H1 (cell line): ENCODE results near the gene MPZL3. TPM values are rescaled to one million over a fixed set of nuclear protein-coding genes. Genes with fewer than 3 reads are reported as not detected.

ENCODE experiments used
- CTCF ChIA-PET: fragments of 300-600 bp; sonication (Branson Sonifier 250); formaldehyde crosslinking; loops from one replicate; lab custom pipeline; 2021; ENCODE audit not compliant: partially characterized antibody; lab: Charles Lee
- POLR2A ChIA-PET: fragments of 300-600 bp; sonication (Branson Sonifier 250); formaldehyde crosslinking; loops from one replicate; lab custom pipeline; 2021; ENCODE audit warnings: inconsistent platforms; ENCODE audit not compliant: partially characterized antibody; lab: Charles Lee
- DNase-seq, 2 experiments: peaks; one replicate each; pipeline versions ENCODE4 v3.0.0 to v3.0.0-alpha.2; 2010 to 2022; ENCODE audit warnings: low spot score in 2 of 2, low read depth in 1 of 2, mixed read lengths in 1 of 2
- FAIRE-seq: peaks from 2 replicates; lab custom pipeline; 2011; peaks lifted over from hg19 to GRCh38; lab: Jason Lieb, UNC
- H2AFZ ChIP-seq: 2 replicates; pipeline ENCODE4 v1.8.1; 2012; ENCODE audit warnings: low read length, inconsistent platforms
- H2AK5ac ChIP-seq: 2 replicates; pipeline ENCODE4 v1.6.1; 2013; ENCODE audit warnings: low read depth, low read length
- H2BK120ac ChIP-seq: replicated peaks from 2 replicates; pipeline ENCODE3; 2013; ENCODE audit warnings: low read depth, low read length, inconsistent platforms
- H2BK12ac ChIP-seq: 2 replicates; pipeline ENCODE4 v1.6.1; 2013; ENCODE audit warnings: low read depth, low read length
- H2BK15ac ChIP-seq: 2 replicates; pipeline ENCODE4 v1.6.1; 2013; ENCODE audit warnings: low read length
- H2BK20ac ChIP-seq: 2 replicates; pipeline ENCODE4 v1.6.1; 2013; ENCODE audit warnings: low read length
- H2BK5ac ChIP-seq: 2 replicates; pipeline ENCODE4 v1.6.1; 2013; ENCODE audit warnings: low read depth, low read length
- H3K14ac ChIP-seq: 2 replicates; pipeline ENCODE4 v1.6.1; 2013; ENCODE audit warnings: inconsistent platforms; ENCODE audit not compliant: insufficient read length
- H3K18ac ChIP-seq: 2 replicates; pipeline ENCODE4 v1.6.1; 2013; ENCODE audit warnings: low read length; ENCODE audit errors: extremely low read depth
- H3K23ac ChIP-seq: 2 replicates; pipeline ENCODE4 v1.6.1; 2013; ENCODE audit warnings: inconsistent platforms; ENCODE audit not compliant: insufficient read length
- H3K23me2 ChIP-seq: 2 replicates; pipeline ENCODE4 v1.6.1; 2013; ENCODE audit warnings: low read depth, low read length
- H3K27ac ChIP-seq: 2 replicates; pipeline ENCODE4 v1.6.1; 2011; ENCODE audit warnings: low read depth, low read length, inconsistent platforms
- H3K27me3 ChIP-seq, 4 experiments: replicated peaks in 1 of 4; 1 replicate in 1 of 4; 2 replicates in 3 of 4; pipeline versions ENCODE4 v1.6.1 to v1.8.1; 2011 to 2013; ENCODE audit warnings: low read length in 3 of 4, mild to moderate bottlenecking in 3 of 4, inconsistent platforms in 2 of 4, mixed read lengths in 2 of 4, moderate library complexity in 1 of 4; ENCODE audit not compliant: control insufficient read depth in 3 of 4, insufficient read depth in 3 of 4; ENCODE audit errors: extremely low read depth in 1 of 4
- H3K36me3 ChIP-seq, 4 experiments: 2 replicates each; pipeline versions ENCODE4 v1.6.1 to v1.8.1; 2011 to 2013; ENCODE audit warnings: mild to moderate bottlenecking in 4 of 4, low read length in 3 of 4, moderate library complexity in 2 of 4, control low read depth in 1 of 4, inconsistent platforms in 1 of 4; ENCODE audit not compliant: insufficient read depth in 4 of 4, control insufficient read depth in 2 of 4
- H3K4ac ChIP-seq: replicated peaks from 2 replicates; pipeline ENCODE3; 2013; ENCODE audit warnings: low read length, low read depth, mixed read lengths, inconsistent platforms; ENCODE audit not compliant: insufficient read length
- H3K4me1 ChIP-seq, 4 experiments: replicated peaks in 1 of 4; 1 replicate in 1 of 4; 2 replicates in 3 of 4; pipeline versions ENCODE4 v1.6.1 to v1.8.1; 2011 to 2013; ENCODE audit warnings: low read length in 3 of 4, inconsistent platforms in 2 of 4, mixed read lengths in 1 of 4; ENCODE audit not compliant: insufficient read depth in 4 of 4, control insufficient read depth in 3 of 4
- H3K4me2 ChIP-seq, 2 experiments: 2 replicates each; pipeline versions ENCODE4 v1.6.1 to v1.8.1; 2011 to 2013; ENCODE audit warnings: low read depth in 2 of 2, low read length in 2 of 2, control low read depth in 1 of 2, inconsistent platforms in 1 of 2, mild to moderate bottlenecking in 1 of 2; ENCODE audit not compliant: insufficient read depth in 1 of 2
- H3K4me3 ChIP-seq, 4 experiments: fragments of 200-600, 300-600 bp in 1 of 4; sonication (generic), shearing (Covaris generic), sonication (Bioruptor Twin) in 1 of 4; 2 replicates each; pipeline versions ENCODE4 v1.5.1 to v1.8.1; 2011 to 2016; ENCODE audit warnings: low read length in 4 of 4, low read depth in 3 of 4, control low read depth in 2 of 4, inconsistent platforms in 2 of 4, mild to moderate bottlenecking in 2 of 4, mixed read lengths in 1 of 4, moderate library complexity in 1 of 4; ENCODE audit not compliant: insufficient read depth in 2 of 4; ENCODE audit errors: extremely low read depth in 1 of 4
- H3K56ac ChIP-seq: replicated peaks from 2 replicates; pipeline ENCODE3; 2013; ENCODE audit warnings: low read depth, mild to moderate bottlenecking, mixed read lengths, low read length, inconsistent platforms; ENCODE audit not compliant: insufficient read length
- H3K79me1 ChIP-seq: 2 replicates; pipeline ENCODE4 v1.6.1; 2013; ENCODE audit warnings: low read depth, low read length, control low read depth
- H3K79me2 ChIP-seq, 2 experiments: 2 replicates each; pipeline versions ENCODE4 v1.6.1 to v1.8.1; 2012 to 2013; ENCODE audit warnings: low read length in 2 of 2, mild to moderate bottlenecking in 2 of 2, inconsistent platforms in 1 of 2; ENCODE audit not compliant: insufficient read depth in 2 of 2, control insufficient read depth in 1 of 2
- H3K9ac ChIP-seq, 4 experiments: replicated peaks in 1 of 4; 1 replicate in 1 of 4; 2 replicates in 3 of 4; pipeline versions ENCODE4 v1.6.1 to v1.8.1; 2011 to 2013; ENCODE audit warnings: low read depth in 3 of 4, low read length in 3 of 4, control low read depth in 2 of 4, mild to moderate bottlenecking in 2 of 4, moderate library complexity in 2 of 4, inconsistent platforms in 1 of 4; ENCODE audit errors: extremely low read depth in 1 of 4
- H3K9me3 ChIP-seq, 2 experiments: 2 replicates each; pipeline versions ENCODE4 v1.6.1 to v1.8.1; 2012 to 2013; ENCODE audit warnings: mild to moderate bottlenecking in 2 of 2, moderate library complexity in 2 of 2, control low read depth in 1 of 2, inconsistent platforms in 1 of 2, low read depth in 1 of 2, low read length in 1 of 2, mixed read lengths in 1 of 2; ENCODE audit not compliant: insufficient read depth in 2 of 2
- H4K20me1 ChIP-seq, 2 experiments: replicated peaks in 1 of 2; 2 replicates each; pipeline versions ENCODE3 to v1.8.1; 2011 to 2013; ENCODE audit warnings: inconsistent platforms in 2 of 2, low read length in 2 of 2, mild to moderate bottlenecking in 1 of 2; ENCODE audit not compliant: insufficient read depth in 2 of 2, control insufficient read depth in 1 of 2
- H4K5ac ChIP-seq: 2 replicates; pipeline ENCODE4 v1.6.1; 2013; ENCODE audit warnings: low read length, low read depth, mixed read lengths, inconsistent platforms; ENCODE audit not compliant: insufficient read length
- H4K8ac ChIP-seq: 2 replicates; pipeline ENCODE4 v1.8.0; 2013; ENCODE audit warnings: mild to moderate bottlenecking, moderate library complexity, low read length, inconsistent platforms; ENCODE audit not compliant: insufficient read depth; ENCODE audit errors: extremely low read depth
- H4K91ac ChIP-seq: replicated peaks from 2 replicates; pipeline ENCODE3; 2013; ENCODE audit warnings: low read length, mixed read lengths, inconsistent platforms; ENCODE audit not compliant: insufficient read length
- BRCA1 ChIP-seq: IDR thresholded peaks from 2 replicates; pipeline ENCODE4 v1.6.1; 2012; ENCODE audit warnings: low read depth, low read length, improper control_type of control experiment
- CEBPB ChIP-seq: IDR thresholded peaks from 2 replicates; pipeline ENCODE4 v1.6.1; 2012; ENCODE audit warnings: low read depth, low read length
- CHD2 ChIP-seq: IDR thresholded peaks from 2 replicates; pipeline ENCODE4 v1.6.1; 2012; ENCODE audit warnings: low read length, improper control_type of control experiment
- EGR1 ChIP-seq: IDR thresholded peaks from 2 replicates; pipeline ENCODE4 v1.6.1; 2011; ENCODE audit warnings: low read depth, low read length, borderline replicate concordance
- JUND ChIP-seq: IDR thresholded peaks from 2 replicates; pipeline ENCODE4 v1.6.1; 2011; ENCODE audit warnings: mild to moderate bottlenecking, improper control_type of control experiment, low read length
- KDM5A ChIP-seq: fragments of 200-600 bp; IDR thresholded peaks from 2 replicates; pipeline ENCODE4 v1.7.1; 2012; ENCODE audit warnings: mild to moderate bottlenecking, low read length, inconsistent platforms, mixed read lengths
- POLR2A ChIP-seq, 2 experiments: IDR thresholded peaks; 1 replicate in 1 of 2; 2 replicates in 1 of 2; pipeline ENCODE4 v1.6.1; 2011; ENCODE audit warnings: low read depth in 2 of 2, low read length in 2 of 2, mild to moderate bottlenecking in 2 of 2; ENCODE audit errors: control extremely low read depth in 1 of 2
- POLR2AphosphoS5 ChIP-seq: IDR thresholded peaks from 2 replicates; pipeline ENCODE4 v1.6.1; 2011; ENCODE audit warnings: low read depth, low read length
- RAD21 ChIP-seq, 2 experiments: IDR thresholded peaks in 1 of 2; conservative IDR thresholded peaks in 1 of 2; 2 replicates each; pipeline ENCODE4 v1.6.1; 2011; ENCODE audit warnings: low read depth in 2 of 2, low read length in 2 of 2, improper control_type of control experiment in 1 of 2, inconsistent platforms in 1 of 2, mild to moderate bottlenecking in 1 of 2, moderate library complexity in 1 of 2
- RXRA ChIP-seq: IDR thresholded peaks from 2 replicates; pipeline ENCODE4 v1.6.1; 2011; ENCODE audit warnings: low read depth, mild to moderate bottlenecking, low read length, moderate library complexity; ENCODE audit not compliant: insufficient read depth
- SUZ12 ChIP-seq: fragments of 200-600 bp; sonication (generic); IDR thresholded peaks from 2 replicates; pipeline ENCODE4 v1.6.1; 2012; ENCODE audit warnings: mild to moderate bottlenecking, inconsistent platforms, low read length, moderate library complexity, mixed read lengths
- TAF1 ChIP-seq: IDR thresholded peaks from 2 replicates; pipeline ENCODE4 v1.6.1; 2011; ENCODE audit warnings: mild to moderate bottlenecking, low read depth, low read length
- WGBS, 2 experiments: shearing (Covaris generic) in 1 of 2; methylation state at CpG; one replicate each; pipeline versions ENCODE4 v1.1.6 to v1.1.7; 2013 to 2015; ENCODE audit warnings: low lambda C conversion rate in 2 of 2, mixed read lengths in 2 of 2, inconsistent platforms in 1 of 2, low coverage in 1 of 2, missing lambda C conversion rate in 1 of 2; ENCODE audit not compliant: insufficient replicate concordance in 2 of 2, insufficient coverage in 1 of 2, insufficient read length in 1 of 2; ENCODE audit errors: extremely low coverage in 1 of 2, missing lambda C conversion rate in 1 of 2; 5-methylcytosine and 5-hydroxymethylcytosine counted together
- polyA plus RNA-seq, 7 experiments: library from polyadenylated mRNA; depleted of rRNA in 3 of 7; stranded (reverse) in 5 of 7; unstranded in 2 of 7; fragments of >200 nt in 5 of 7; fragments of 200-250 nt in 2 of 7; gene quantifications; 1 replicate in 5 of 7; 2 replicates in 1 of 7; 4 replicates in 1 of 7; pipeline versions ENCODE4 v1.2.1 to v1.2.3, GENCODE V29; 2011 to 2013; ENCODE audit warnings: missing spikeins in 2 of 7, mixed read lengths in 2 of 7
- total RNA-seq: library from RNA; stranded (reverse); fragmentation: NEBNext Ultra II Directional; extraction: Animal tissue kit (Norgen Biotek cat#: 25700); gene quantifications from 2 replicates; pipeline ENCODE4 v1.2.1, GENCODE V29; 2021
- TF ChIP-seq, protein P1 (sequence below): IDR thresholded peaks from 2 replicates; pipeline ENCODE4 v1.6.1; 2012; ENCODE audit warnings: inconsistent platforms
- TF ChIP-seq, protein P2 (sequence below): IDR thresholded peaks from 2 replicates; pipeline ENCODE4 v1.6.1; 2011; ENCODE audit warnings: low read depth, mild to moderate bottlenecking, low read length; ENCODE audit not compliant: insufficient read depth

Gene MPZL3
- total and polyA plus RNA-seq, 2 of the 8 experiments (the other 6 are each of a cell fraction or from before 2014, with no cell fraction given), result 1.1 to 3.9 TPM

DNA sequence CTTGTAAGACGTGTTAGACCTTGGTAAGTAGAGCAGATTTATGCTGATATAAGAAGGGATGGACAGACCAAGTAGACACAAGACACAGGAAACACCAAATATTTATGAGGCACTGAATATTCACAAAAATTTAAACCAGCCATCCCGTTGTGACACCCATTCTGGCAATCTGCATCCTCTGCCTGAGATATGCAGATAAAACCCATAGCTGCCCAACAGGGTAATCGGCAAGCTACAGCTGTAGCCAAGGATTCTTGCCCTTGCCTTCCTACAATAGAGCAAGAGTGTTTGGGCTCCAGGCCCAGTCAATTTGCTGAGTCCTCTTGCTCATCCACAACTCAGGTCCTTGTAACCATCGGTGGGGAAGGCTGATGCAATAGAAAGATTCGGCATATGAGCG is 30.4 kb upstream of the MPZL3 start:
- no peak overlapping the region for H2BK5ac ChIP-seq
- H4K20me1 ChIP-seq, result no peaks in the 10 kb centered on the region
- no peak overlapping the region for H3K4ac ChIP-seq
- no peak overlapping the region for H4K5ac ChIP-seq
- no peaks in the 10 kb centered on the region for H3K23me2 ChIP-seq
- no peak overlapping the region for H2AFZ ChIP-seq
- no peak overlapping the region for H2AK5ac ChIP-seq
- FAIRE-seq, result no peak
- 71% methylated on average over 6 of the region's 6 CpGs; no CpG with 5 or more reads in 1 of the 2 experiments for WGBS, 2 experiments
- no peaks in the 10 kb centered on the region for H3K27me3 ChIP-seq
- CTCF ChIA-PET, result interaction anchor here (0.7 to 3.6 kb wide), 10 partner anchors 8 to 773 kb away, joined by 3 to 14 read pairs (median 4); no protein-coding TSS in a partner anchor
- H2BK12ac ChIP-seq, result no peak overlapping the region
- H3K79me1 ChIP-seq, result no peaks in the 10 kb centered on the region
- no peak overlapping the region for H4K91ac ChIP-seq
- H3K9me3 ChIP-seq, result no peaks in the 10 kb centered on the region
- H3K4me3 ChIP-seq, result no peak overlapping the region
- H3K9ac ChIP-seq, result no peak overlapping the region
- no peak overlapping the region for H3K4me2 ChIP-seq
- H3K56ac ChIP-seq, result no peak overlapping the region
- no peaks in the 10 kb centered on the region for H3K36me3 ChIP-seq
- no peaks in the 10 kb centered on the region for H3K4me1 ChIP-seq
- no peak overlapping the region for H3K18ac ChIP-seq
- no peak overlapping the region for H4K8ac ChIP-seq
- H2BK15ac ChIP-seq, result no peak overlapping the region
- POLR2A ChIA-PET, result no interaction called here
- no peak overlapping the region for H2BK120ac ChIP-seq
- no peak overlapping the region for H3K23ac ChIP-seq
- H3K14ac ChIP-seq, result no peak overlapping the region
- DNase-seq, result no peak
- no peak overlapping the region for H2BK20ac ChIP-seq
- no peak overlapping the region for H3K27ac ChIP-seq
- no peaks in the 10 kb centered on the region for H3K79me2 ChIP-seq
- TF ChIP-seq BRCA1 (no peak), EGR1 (no peak), POLR2A (IDR thresholded peaks at IDR 0.05; ENCODE audit: control extremely low read depth in 1 of 2, low read depth in 2 of 2, low read length in 2 of 2) (no peak), POLR2AphosphoS5 (no peak), RAD21 (IDR thresholded peaks at IDR 0.05 in 1 of 2, conservative IDR thresholded peaks at IDR 0.05 in 1 of 2; ENCODE audit: low read depth in 2 of 2, low read length in 2 of 2) (no peak), CEBPB (no peak), SUZ12 (no peak), RXRA (no peak), TAF1 (no peak), KDM5A (no peak), JUND (no peak), CHD2 (no peak)
- TF ChIP-seq, protein P1, sequence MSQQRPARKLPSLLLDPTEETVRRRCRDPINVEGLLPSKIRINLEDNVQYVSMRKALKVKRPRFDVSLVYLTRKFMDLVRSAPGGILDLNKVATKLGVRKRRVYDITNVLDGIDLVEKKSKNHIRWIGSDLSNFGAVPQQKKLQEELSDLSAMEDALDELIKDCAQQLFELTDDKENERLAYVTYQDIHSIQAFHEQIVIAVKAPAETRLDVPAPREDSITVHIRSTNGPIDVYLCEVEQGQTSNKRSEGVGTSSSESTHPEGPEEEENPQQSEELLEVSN, result no peak
- TF ChIP-seq, protein P2, sequence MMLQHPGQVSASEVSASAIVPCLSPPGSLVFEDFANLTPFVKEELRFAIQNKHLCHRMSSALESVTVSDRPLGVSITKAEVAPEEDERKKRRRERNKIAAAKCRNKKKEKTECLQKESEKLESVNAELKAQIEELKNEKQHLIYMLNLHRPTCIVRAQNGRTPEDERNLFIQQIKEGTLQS, result no peak
